Skeletal muscle satellite cell (primary cell): Measurements from ENCODE around the gene ASPDH.

Experiments
- H3K27me3 ChIP-seq: 2 replicates; pipeline ENCODE4 v1.7.0; 2013; ENCODE audit warnings: low read length; ENCODE audit not compliant: control insufficient read depth, insufficient read depth
- H3K36me3 ChIP-seq: 2 replicates; pipeline ENCODE4 v1.7.0; 2013; ENCODE audit warnings: mild to moderate bottlenecking, control low read depth, low read length; ENCODE audit not compliant: insufficient read depth
- H3K4me1 ChIP-seq: 2 replicates; pipeline ENCODE4 v1.7.0; 2013; ENCODE audit warnings: low read length; ENCODE audit not compliant: control insufficient read depth, insufficient read depth
- H3K4me2 ChIP-seq: 2 replicates; pipeline ENCODE4 v1.7.0; 2013; ENCODE audit warnings: mild to moderate bottlenecking, low read length
- H3K4me3 ChIP-seq: 2 replicates; pipeline ENCODE4 v1.7.0; 2013; ENCODE audit warnings: low read length
- H3K9ac ChIP-seq: 2 replicates; pipeline ENCODE4 v1.7.0; 2013; ENCODE audit warnings: mild to moderate bottlenecking, low read depth, low read length, moderate library complexity
- H3K9me3 ChIP-seq: replicated peaks from 2 replicates; pipeline ENCODE4 v1.7.0; 2013; ENCODE audit warnings: mild to moderate bottlenecking, control low read depth, low read length

Gene ASPDH

GRCh38 chr19:50465000-50465399 lies 48.7 kb downstream of the ASPDH start:
- Histone ChIP-seq H3K36me3 (no peaks in the 10 kb centered on the region), H3K4me2 (no peak overlapping the region), H3K4me3 (no peak overlapping the region), H3K4me1 (peaks cover 10% of the 10 kb centered on the region), H3K27me3 (no peaks in the 10 kb centered on the region), H3K9me3 (no peaks in the 10 kb centered on the region), H3K9ac (no peak overlapping the region)

- Histone ChIP-seq H3K4me2 (no peak overlapping the region), H3K9ac (no peak overlapping the region), H3K9me3 (no peaks in the 10 kb centered on the region), H3K4me3 (no peak overlapping the region), H3K36me3 (no peaks in the 10 kb centered on the region), H3K4me1 (peaks cover 11% of the 10 kb centered on the region), H3K27me3 (no peaks in the 10 kb centered on the region)
These were observed 49.4 kb downstream of the ASPDH start for GRCh38 chr19:50464348-50464747.

DNA sequence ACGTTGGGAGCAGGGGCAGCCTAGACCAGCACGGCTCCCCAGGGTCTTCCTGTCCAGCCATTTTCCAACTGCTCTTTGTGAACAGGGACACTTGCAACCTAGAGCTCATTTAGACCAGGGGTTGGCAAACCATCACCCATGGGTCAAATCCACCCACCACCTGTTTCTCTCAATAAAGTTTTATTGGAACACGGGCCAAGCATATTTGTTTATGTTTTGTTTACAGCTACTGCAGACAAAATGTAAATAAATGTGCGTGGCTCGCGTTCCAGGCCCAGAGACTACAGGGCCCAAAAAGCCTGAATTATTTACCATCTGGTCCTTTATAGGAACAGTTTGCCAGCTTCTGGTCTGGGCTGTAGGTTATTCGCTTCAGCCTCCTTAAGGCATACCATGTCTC lies 50.7 kb downstream of the ASPDH start:
- Histone ChIP-seq H3K4me3 (no peak overlapping the region), H3K4me2 (no peak overlapping the region), H3K9ac (no peak overlapping the region), H3K27me3 (peaks cover 4% of the 10 kb centered on the region), H3K4me1 (peaks cover 11% of the 10 kb centered on the region), H3K36me3 (no peaks in the 10 kb centered on the region), H3K9me3 (no peaks in the 10 kb centered on the region)
